Cardiac muscle cell (in vitro differentiated cells and primary cell): Measurements from ENCODE around the gene C19orf85. TPM values are rescaled to one million over a fixed set of nuclear protein-coding genes. Genes with fewer than 3 reads are reported as not detected.
"Not testable (repeated sequence)": the region's sequence is repeated elsewhere in the genome, so short reads cannot be mapped to it uniquely, and the experiment has no call there.

Source experiments
- DNase-seq, 2 donors: peaks; one replicate each; pipeline versions ENCODE4 v3.0.0 to v3.0.0-alpha.2; 2010 to 2017; ENCODE audit warnings: low read depth in 1 of 2, low spot score in 1 of 2
- H3K27ac ChIP-seq: fragments of 200-600 bp; sonication (generic); 2 replicates; pipeline ENCODE4 v1.5.1; 2016
- H3K27me3 ChIP-seq: fragments of 200-600 bp; sonication (generic); 2 replicates; pipeline ENCODE4 v1.6.0; 2016; ENCODE audit warnings: control low read depth
- H3K36me3 ChIP-seq: fragments of 200-600 bp; sonication (generic); 2 replicates; pipeline ENCODE4 v1.5.1; 2016; ENCODE audit warnings: control low read depth
- H3K4me1 ChIP-seq: fragments of 200-600 bp; sonication (generic); 2 replicates; pipeline ENCODE4 v1.8.1; 2017; ENCODE audit warnings: low read depth, mild to moderate bottlenecking, mixed run types
- H3K4me3 ChIP-seq: fragments of 200-600 bp; sonication (generic); 2 replicates; pipeline ENCODE4 v1.5.1; 2016; ENCODE audit warnings: mild to moderate bottlenecking
- H3K9me3 ChIP-seq: fragments of 200-600 bp; sonication (generic); 2 replicates; pipeline ENCODE4 v1.5.1; 2017; ENCODE audit warnings: low read depth, mild to moderate bottlenecking, control low read depth
- polyA plus RNA-seq: library from polyadenylated mRNA; unstranded; fragments of >200 nt; fragmentation: Nextera tagmentation; extraction: Ambion mirVana; gene quantifications from 2 replicates; pipeline ENCODE4 v1.2.1, GENCODE V29; 2016
- total RNA-seq: library from RNA; depleted of rRNA; stranded (reverse); fragments of >200 nt; gene quantifications from 2 replicates; pipeline ENCODE4 v1.2.3, GENCODE V29; 2016
- TF ChIP-seq, protein P1 (sequence below): IDR thresholded peaks from 2 replicates; pipeline ENCODE4 v1.5.1; 2012; ENCODE audit warnings: low read depth, mild to moderate bottlenecking, low read length

Gene C19orf85
- total and polyA plus RNA-seq, 2 experiments from 2014 or later: not detected

DNA sequence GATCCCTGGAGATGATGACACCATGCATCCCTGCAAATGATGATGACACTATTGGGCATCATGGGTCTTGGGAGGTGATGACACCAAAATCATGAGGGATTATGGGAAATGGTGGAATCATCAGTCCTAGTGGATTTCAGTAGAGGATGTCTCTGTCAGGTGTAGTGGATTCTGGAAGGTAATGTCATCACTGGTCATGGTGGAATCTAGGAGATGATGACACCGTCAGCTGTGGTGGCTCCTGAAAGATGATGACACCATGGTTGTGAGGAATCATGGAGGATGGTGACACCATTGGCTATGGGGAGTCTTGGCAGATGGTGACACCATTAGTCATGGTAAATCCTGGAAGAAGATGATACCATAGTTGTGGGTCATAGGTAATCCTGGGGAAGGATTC is 33.4 kb downstream of the C19orf85 start:
- Histone ChIP-seq H3K36me3 (no peaks in the 10 kb centered on the region), H3K9me3 (no peaks in the 10 kb centered on the region), H3K27ac (no peak overlapping the region), H3K27me3 (no peaks in the 10 kb centered on the region), H3K4me3 (no peak overlapping the region), H3K4me1 (no peaks in the 10 kb centered on the region)
- no peak for DNase-seq
- TF ChIP-seq, protein P1, sequence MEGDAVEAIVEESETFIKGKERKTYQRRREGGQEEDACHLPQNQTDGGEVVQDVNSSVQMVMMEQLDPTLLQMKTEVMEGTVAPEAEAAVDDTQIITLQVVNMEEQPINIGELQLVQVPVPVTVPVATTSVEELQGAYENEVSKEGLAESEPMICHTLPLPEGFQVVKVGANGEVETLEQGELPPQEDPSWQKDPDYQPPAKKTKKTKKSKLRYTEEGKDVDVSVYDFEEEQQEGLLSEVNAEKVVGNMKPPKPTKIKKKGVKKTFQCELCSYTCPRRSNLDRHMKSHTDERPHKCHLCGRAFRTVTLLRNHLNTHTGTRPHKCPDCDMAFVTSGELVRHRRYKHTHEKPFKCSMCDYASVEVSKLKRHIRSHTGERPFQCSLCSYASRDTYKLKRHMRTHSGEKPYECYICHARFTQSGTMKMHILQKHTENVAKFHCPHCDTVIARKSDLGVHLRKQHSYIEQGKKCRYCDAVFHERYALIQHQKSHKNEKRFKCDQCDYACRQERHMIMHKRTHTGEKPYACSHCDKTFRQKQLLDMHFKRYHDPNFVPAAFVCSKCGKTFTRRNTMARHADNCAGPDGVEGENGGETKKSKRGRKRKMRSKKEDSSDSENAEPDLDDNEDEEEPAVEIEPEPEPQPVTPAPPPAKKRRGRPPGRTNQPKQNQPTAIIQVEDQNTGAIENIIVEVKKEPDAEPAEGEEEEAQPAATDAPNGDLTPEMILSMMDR: no peak

DNA sequence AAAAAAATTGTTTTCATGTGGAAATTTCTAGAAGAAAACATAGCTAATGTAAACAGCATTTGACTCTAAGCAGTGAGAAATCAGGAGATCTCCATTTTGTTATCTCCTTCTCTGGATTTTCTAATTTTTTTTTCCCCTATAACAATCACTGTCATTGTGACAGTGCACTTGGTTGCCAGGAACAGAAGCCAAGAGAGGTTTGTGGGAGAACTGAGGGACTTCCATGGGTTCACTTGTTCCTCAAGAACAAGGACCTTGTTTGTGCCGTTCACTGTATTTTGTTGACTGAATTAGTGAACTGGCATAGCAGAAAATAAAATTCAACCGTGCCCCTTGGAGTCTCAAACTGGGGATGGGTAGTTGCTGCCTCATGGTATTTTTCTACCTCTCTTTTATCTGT is 38.5 kb downstream of the C19orf85 start:
- Histone ChIP-seq H3K4me1 (no peaks in the 10 kb centered on the region), H3K27me3 (no peaks in the 10 kb centered on the region), H3K36me3 (no peaks in the 10 kb centered on the region), H3K27ac (no peak overlapping the region), H3K4me3 (no peak overlapping the region), H3K9me3 (no peaks in the 10 kb centered on the region)
- TF ChIP-seq, protein P1: no peak
- DNase-seq: no peak

GRCh38 chr19:55424518-55424917 is 40.0 kb downstream of the C19orf85 start:
- no peaks in the 10 kb centered on the region for H3K9me3 ChIP-seq
- no peak for DNase-seq
- H3K36me3 ChIP-seq: no peaks in the 10 kb centered on the region
- no peak overlapping the region for H3K27ac ChIP-seq
- H3K4me3 ChIP-seq: no peak overlapping the region
- peaks cover 6% of the 10 kb centered on the region for H3K27me3 ChIP-seq
- TF ChIP-seq, protein P1: no peak
- H3K4me1 ChIP-seq: no peaks in the 10 kb centered on the region

DNA sequence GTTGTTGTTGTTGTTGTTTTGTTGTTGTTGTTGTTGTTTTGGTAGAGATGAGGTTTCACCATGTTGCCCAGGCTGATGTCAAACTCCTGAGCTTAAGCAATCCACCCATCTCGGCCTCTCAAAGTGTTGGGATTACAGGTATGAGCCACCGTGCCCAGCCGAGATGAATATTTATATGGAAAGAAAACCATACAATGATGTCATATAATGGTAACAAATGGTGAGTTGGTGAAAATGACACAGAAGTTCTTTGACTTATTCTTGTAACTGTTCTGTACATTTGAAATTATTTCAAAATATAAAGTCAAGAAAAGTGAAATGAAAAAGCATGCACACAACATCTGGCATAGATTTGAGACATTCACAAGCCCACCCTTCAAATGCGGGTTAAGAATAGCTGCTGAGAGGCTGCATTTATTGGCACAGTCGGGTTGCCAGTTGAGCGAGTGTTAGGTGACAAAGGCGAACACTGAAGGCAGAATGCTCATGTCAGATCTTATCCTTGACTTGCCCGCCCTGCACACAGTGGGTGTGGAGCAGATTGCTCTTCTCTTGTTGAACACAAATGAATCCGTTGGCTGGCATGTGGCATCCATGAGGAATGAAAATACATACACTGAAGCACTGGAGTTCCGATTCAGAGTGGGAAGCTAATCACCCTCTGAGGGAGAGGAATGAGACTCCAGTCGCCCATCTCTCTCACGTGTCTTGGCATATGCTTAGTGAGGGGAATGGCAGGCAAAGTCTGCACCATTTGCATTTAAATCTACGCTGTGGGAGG is 41.1 kb downstream of the C19orf85 start:
- TF ChIP-seq, protein P1: no peak
- no peaks in the 10 kb centered on the region for H3K36me3 ChIP-seq
- no peak for DNase-seq

DNA sequence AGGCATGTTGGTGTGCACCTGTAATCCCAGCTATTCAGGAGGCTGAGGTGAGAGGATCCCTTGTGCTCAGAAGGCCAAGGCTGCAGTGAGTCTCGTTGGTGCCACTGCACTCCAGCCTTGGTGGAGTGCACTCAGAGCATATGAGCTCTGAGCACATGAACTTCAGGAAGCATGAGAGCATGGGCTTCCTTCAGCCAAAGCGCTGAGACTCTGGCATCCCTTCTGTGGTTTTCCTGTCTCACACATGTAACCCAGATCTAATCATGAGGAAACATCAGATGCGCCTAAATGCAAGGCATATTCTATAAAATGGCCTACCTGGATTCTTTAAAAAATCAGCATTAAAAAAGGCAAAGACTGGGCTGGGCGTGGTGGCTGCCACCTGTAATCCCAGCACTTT is 43.3 kb downstream of the C19orf85 start:
- H3K27ac ChIP-seq, DNase-seq, H3K4me3 ChIP-seq, H3K9me3 ChIP-seq, H3K4me1 ChIP-seq, H3K36me3 ChIP-seq, H3K27me3 ChIP-seq: not testable (repeated sequence)

More for the DNA sequence above, 41.1 kb downstream of the C19orf85 start:
- no peaks in the 10 kb centered on the region for H3K9me3 ChIP-seq
- peaks cover 6% of the 10 kb centered on the region for H3K27me3 ChIP-seq
- H3K27ac ChIP-seq: no peak overlapping the region
- no peaks in the 10 kb centered on the region for H3K4me1 ChIP-seq
- H3K4me3 ChIP-seq: no peak overlapping the region

GRCh38 chr19:55419624-55420236 is 44.8 kb downstream of the C19orf85 start:
- Histone ChIP-seq H3K27me3 (peaks cover 6% of the 10 kb centered on the region), H3K36me3 (no peaks in the 10 kb centered on the region), H3K27ac (no peak overlapping the region), H3K9me3 (no peaks in the 10 kb centered on the region), H3K4me3 (no peak overlapping the region), H3K4me1 (no peaks in the 10 kb centered on the region)
- no peak for DNase-seq
- TF ChIP-seq, protein P1: no peak
